IPS DF 19.7 (cell line): ENCODE data around the gene PPP6R2.

Source experiments
- DNase-seq: peaks from one replicate; pipeline ENCODE4 v3.0.0-alpha.2; 2013; ENCODE audit warnings: low read depth, low spot score

The PPP6R2 gene

DNA sequence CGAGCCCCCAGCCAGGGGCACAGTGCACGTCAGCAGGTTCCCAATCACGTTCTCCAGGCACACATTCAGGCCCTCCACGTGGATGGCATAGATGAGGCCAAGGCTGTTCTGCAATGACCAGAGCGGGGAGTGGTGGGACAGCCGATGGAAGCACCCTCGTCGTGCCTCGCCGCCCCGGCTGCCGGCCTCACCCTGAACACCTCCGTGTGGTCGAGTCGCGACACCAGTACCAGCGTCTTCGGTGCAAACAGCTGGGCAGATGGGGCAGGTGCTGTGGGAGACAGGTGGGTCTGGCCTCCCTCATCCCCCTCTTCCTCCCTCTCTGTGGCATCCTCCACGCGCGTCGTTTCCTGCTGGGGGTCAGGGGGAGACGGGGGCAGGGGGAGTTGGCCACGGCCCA, 124.2 kb downstream of the PPP6R2 start:
- DNase-seq = no peak

DNA sequence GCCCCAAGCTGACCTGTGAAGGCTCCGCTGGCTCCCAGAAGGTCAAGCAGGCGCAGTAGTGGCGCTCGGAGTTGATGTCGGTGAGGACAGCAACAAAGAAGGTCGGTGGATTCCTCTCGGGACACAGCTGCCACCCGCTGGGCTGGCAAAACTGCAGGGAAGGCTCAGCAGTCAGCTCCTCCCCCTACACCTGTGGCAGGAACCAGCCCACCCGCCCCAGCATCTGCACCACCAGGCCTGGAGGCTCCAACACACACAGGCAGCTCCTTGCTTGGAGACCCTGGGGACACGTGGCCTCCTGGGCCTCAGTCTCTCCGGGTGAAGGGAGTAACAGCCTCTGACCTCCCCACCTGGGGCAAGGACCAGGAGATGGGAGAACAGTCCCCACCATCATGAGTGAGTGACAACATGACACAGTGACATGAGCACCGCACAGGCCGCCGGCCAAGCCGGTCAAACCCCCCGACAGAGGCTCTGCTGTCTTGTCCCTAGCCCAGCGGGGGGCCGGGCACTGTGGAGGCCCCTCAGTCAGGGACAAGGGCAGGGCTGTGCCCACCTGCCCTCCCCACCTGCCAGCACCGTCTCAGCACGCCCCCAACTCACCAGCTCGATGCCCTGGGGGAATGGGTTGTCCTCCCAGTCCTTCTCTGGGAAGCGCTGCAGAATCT, 124.8 kb downstream of the PPP6R2 start:
- DNase-seq = no peak

DNA sequence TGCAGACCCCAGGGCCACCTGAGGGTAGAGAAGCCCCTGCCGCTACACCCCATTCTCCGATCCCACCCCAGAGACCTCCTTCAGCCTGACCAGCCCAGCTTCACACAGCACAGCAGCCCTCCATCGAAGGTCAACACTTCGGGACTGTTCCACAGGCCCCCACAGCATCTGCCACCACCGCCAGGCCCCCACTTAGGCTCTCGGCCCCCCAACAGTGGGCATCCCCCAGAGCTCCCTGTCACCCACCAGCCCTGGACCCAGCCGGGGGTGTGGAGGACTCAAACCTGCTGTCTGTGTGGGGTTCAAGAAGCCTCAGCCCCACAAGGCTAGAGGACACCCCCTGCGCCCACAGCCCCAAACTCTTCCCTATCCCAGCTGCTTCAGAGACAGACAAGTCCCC, 125.5 kb downstream of the PPP6R2 start:
- DNase-seq = no peak

DNA sequence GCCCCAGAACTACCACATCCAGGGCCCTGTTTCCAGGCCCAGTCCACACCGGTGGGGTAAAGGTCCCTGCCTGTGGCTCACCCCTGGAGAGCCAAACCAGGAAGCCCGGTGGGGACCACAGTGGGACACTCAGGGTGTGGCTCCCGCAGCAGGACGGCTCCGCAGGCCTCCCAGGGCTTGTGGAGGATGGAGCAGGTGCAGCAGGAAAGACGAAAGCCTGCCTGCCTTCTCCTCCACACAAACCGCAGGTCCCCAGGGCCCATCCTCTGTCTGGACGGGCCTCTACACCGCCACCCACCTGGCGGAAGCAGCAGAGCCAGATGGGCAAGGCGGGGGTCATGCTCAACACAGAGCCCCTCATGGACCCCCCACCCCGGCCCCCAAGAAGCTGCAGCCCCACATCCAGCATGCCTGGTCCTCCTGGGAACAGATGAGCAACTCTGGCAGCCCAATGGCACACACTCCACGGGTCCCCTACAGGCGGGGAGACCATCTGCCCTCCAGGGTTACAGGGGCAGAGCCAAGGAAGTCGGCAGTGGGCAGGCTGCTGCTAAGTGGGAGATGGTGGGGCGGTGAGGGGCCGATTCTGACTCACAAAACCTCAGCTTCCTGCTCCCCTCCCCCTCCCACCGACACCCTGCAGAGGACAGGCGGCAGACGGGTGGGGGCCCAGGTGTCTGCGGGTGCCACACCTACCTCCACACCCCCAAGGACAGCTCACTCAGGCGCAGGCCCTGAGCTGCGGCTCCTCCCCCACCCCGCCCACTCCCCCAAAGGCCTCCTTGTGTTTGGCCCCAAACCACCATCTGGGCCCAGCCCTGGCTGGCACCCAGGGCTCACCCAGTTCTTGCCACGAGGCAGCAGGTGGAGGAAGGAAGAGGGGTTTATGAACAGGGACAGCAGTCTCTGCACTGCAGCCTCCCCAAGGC, 126.5 kb downstream of the PPP6R2 start:
- no peak for DNase-seq

DNA sequence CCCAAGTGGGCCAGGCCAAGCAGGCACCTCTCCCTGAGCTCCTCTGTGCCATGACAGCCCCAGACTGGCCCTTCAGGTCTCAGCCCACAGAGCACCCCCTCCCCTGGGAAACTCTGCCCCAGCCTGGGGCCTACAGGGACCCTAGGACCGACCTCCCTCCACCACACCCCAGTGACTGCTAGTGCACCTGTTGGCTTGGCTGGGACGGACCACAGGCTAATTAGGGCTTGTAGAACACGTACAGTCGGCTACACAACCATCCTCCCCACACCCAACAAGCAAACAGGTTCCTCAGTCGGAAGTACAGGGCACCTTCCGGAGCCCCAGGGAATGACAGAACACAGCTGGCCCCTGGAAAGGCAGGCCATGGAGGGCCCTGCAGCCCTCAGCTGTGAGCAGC, 127.4 kb downstream of the PPP6R2 start:
- no peak for DNase-seq

DNA sequence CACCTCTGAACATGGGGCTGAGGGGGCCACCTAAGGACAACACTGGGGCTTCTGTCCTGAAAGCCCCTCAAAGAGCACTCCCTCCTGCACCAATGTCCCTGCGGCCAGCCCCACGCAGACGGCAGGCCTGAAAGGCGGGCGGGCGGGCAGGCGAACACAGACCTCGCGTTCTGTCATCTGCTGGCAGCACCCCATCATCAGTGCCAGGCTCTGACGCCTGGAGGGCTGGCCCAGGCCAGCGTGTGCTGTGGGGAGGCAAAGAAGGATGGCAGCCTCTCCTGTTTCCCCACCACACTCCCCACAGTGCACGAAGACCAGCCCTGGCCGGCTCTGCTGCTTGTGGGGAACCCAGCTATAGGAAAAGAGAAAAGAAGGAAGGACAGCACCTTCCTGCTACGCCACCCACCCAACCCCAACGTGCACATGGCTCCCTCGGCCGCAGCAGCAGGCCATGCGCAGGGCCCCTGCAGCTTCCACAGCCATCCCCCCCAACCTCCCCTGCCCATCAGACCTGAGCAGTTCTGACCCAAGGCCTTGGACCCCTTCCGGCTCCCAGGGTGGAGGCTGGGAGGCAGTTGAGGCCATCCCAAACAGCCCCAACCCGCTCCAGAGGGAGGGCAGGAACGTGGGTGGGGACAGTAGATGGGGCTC, 128.2 kb downstream of the PPP6R2 start:
- no peak for DNase-seq

DNA sequence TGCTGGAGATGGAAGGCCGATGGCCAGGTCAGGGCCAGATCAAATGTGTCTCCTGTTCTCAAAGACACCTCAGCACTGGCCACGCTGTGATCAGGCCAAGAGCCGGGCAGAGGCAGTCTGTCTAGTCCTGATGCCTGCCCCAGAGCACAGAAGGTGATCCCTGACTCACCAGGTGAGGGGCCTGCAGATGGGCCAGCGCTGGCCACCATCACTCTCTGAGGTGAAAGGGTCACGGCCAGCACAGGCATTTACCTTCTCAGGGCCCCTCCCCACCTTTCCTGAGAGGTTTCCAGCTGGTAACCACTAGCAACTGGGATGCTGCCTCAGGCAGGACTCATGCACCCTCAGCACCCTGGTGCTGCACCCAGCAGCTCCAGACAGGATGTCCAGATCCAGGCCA, 128.8 kb downstream of the PPP6R2 start:
- no peak for DNase-seq

DNA sequence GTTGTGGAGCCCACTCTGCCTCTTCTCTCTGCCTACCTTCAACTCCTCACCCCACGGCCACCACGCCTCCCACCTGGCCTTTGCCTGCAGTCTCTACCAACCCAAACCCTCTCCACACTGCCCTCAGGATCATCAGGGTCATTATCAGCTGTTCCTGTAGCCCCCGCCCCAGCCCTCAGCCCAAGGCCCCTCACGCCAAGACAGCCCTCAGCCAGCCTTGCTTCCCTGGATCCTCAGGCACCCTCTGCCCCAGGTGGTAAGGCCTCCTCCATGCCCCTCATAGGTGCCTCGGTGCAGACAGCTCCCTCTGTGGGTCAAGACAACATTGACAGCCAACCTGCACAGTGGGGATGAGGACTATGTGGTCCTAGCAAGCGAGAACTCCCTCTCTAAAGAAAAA, 130.0 kb downstream of the PPP6R2 start:
- DNase-seq = no peak

DNA sequence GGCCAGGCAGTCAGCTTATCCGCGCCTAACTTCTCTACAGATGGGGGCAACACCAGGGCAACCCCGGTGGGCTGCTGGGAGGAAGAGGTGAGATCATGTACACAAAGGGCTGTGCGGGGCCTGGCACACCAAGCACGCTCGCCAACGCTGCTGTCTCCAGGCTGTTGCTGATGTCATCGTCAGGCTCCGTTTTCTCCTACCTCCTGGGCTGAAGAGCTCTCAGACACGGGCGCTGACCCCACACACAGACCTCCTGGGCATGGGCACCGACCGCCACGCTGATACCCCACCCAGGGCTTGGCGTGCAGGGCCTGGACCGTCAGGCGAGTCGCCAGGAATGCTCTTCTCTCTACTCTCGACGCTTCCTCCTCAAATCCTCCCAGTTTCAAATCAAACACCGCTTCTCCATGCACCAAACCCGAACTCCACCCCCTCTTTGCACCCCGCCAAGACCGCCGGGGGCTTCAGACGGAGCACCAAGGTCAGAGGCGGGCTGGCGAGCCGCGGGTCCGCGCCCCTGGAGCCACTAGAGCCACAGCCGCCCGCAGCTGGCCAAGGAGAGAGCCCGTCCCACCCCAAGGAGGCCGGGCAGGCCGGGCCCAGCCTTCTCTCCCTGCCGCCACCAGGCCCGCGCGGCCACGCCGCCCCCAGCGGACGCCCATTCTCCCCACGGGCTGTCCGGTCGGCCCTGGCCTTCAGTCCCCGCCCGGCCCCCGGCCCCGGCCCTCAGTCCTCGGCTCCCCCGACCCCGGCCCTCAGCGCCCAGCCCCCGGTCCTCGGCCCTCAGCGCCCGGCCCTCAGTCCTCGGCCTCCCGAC, 130.9 kb downstream of the PPP6R2 start:
- DNase-seq = no peak

DNA sequence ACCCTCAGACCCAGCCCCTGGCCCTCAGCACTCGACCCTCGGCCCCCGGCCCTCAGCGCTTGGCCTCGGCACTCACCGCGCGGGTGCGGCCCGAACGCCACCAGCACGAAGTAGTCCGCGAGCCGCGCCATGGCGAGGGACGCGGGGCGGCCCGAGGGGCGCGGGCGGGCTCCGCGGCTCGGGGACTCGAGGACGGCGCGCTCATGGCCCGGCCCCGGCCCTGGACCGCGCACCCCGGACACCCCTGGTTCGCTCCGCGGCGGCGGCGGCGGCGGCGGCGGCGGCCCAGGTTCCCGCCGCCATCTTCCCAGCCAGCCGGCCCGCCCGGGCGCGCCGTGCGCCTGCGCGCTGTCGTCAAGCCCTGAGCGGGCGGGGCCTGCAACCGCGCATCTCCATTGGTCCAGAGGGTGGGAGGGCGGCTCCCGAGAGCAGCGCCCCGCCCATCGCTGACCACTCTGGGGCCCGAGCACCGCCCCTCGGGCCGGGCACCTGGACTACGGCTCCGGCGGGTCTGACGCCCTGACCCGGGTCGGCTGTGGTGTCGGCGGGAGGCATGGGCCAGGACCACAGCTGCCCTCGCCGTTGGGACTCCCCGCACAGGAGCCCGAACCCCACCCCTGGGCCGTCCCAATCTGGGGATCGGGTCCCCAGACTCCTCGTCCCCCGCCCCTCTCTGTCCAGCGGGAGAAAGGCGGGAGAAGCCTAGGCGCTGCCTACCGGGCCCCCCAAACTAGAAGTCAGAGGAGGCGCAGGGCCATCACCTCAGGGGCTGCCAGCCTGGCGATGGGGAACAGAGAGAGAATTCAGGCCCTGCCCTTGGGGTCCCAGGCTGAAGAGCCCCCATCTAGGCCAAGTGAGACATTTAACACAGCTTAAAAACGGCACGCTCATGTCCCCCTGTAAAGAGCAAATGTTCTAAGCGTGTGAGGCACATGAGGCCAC, 131.9 kb downstream of the PPP6R2 start, which contains the start of gene SBF1:
Gene SBF1, minus strand, starts transcription at position 326 of the 942 bp plus-strand sequence. Its CDS starts 195 bp downstream, at position 131.
- peak; percentile 38 for DNase-seq

DNA sequence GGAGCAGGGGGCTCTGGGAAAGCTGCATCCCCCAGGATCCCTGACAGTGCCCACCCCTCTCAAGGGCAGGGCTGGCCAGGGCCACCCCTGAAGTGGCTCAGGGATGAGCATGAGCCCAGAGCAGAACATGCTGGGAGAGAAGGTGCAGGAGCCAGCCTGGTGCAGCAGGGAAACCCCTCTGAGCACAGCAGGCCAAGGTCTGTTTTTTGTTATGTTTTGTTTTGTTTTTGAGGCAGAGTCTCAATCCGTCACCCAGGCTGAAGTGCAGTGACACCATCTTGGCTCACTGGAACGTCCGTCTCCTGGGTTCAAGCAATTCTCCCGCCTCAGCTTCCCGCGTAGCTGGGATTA, 132.5 kb downstream of the PPP6R2 start:
- no peak for DNase-seq

DNA sequence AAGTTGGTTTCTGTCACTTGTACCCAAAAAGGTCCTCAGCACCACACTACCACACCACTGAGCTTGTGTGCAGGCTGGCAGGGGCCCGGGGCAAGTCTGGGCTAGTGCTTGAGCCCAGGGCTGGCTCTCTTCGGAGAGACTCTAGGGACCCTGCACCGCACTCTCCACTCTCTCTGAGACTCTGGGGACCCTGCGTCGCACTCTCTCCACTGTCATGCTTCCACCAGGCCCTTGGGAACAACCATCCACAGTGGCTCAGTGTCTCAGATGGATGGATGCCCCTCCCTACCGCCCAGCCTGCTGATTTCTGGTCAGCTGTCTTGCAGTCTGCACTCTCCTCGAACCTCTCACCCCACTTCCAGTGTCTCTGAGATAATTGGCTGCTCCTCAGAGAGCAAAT, 133.7 kb downstream of the PPP6R2 start:
- no peak for DNase-seq

DNA sequence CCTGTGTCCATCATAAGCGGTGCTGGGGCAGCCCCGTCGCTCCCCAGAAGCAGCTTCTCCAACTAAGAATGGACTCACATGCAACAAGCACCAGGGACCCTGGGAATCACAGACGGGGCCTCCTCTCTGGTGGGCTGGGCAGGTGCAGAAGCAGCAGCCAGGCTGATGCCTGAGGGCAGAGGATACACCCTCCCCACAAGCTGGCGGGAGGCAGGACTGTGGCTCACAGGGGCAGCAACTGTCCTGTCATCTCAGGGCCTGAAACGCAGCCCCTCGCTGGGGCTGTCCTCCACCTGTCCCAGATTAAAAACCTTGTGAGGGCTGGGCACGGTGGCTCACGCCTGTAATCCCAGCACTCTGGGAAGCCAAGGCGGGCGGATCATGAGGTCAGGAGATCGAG, 134.8 kb downstream of the PPP6R2 start:
- DNase-seq = no peak

DNA sequence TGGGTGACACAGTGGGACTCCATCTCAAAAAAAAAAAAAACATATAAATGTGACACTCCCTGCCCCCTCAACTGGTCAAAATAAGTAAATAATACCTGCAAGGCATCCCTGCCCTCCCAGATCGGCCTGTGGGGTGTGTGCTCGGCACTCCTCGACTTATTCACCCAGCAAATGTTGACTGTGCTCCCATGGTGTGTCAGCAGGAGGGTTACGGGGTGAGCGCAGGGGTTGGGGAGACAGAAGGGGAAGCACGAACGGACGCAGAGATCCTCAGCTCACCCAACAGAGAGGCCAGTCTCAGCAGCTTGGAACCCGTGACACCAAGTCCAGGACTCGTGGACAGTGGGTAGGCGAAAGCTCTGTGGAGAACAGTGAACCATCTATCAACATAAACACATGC, 136.6 kb downstream of the PPP6R2 start:
- DNase-seq = no peak

DNA sequence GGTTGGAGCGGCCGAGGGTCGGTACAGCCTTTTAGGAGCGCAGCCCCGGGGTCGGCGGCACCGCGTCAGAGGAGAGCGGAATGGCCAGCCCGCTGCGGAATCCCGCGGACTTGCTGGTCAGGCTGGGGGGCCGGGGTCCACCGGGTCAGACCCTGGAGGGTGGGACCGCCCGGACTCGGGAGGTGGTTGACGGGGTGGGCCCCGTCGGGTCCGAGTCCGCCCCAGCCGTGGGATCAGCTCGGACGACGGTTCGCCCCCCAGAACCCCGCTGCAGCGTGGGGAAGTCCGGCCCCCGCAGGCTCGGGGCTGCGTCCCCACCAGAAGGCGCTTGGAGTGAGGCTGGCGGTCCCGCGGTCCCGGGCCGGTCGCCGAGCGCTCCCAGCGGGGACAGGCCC, 137.9 kb downstream of the PPP6R2 start:
- no peak for DNase-seq

DNA sequence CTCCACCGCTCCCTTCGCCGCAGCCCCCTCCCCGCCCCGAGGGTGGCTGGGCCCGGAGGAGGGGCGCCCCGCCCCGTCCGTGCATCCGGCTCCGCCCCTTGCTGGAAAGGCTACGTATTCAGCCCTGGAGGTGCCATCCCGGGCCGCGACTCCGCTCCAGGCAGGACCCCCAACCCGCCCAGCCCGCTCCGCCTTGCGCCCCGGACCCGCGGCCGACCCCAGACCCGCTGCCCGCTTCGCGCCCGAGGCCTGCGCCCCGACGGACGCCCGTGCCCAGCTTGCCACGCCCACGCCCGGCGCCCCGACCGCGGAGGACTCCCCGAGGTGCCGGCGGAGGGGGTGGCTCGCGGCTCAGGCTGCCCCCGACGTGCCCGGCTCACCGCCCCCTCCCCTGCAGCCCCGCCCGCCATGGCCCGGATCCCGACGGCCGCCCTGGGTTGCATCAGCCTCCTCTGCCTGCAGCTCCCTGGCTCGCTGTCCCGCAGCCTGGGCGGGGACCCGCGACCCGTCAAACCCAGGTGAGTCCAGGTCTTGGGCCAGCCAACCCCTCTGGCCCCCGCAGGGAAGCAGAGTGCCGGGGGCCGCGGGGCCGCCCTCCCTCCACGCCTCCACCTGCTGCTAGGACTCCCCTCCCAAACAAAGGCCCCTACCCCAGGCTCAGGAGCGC, 138.4 kb downstream of the PPP6R2 start, which contains the start of gene ADM2:
Gene ADM2, plus strand, starts transcription at position 104 of the 667 bp plus-strand sequence. Its CDS starts 305 bp downstream, at position 409.
- DNase-seq = no peak

DNA sequence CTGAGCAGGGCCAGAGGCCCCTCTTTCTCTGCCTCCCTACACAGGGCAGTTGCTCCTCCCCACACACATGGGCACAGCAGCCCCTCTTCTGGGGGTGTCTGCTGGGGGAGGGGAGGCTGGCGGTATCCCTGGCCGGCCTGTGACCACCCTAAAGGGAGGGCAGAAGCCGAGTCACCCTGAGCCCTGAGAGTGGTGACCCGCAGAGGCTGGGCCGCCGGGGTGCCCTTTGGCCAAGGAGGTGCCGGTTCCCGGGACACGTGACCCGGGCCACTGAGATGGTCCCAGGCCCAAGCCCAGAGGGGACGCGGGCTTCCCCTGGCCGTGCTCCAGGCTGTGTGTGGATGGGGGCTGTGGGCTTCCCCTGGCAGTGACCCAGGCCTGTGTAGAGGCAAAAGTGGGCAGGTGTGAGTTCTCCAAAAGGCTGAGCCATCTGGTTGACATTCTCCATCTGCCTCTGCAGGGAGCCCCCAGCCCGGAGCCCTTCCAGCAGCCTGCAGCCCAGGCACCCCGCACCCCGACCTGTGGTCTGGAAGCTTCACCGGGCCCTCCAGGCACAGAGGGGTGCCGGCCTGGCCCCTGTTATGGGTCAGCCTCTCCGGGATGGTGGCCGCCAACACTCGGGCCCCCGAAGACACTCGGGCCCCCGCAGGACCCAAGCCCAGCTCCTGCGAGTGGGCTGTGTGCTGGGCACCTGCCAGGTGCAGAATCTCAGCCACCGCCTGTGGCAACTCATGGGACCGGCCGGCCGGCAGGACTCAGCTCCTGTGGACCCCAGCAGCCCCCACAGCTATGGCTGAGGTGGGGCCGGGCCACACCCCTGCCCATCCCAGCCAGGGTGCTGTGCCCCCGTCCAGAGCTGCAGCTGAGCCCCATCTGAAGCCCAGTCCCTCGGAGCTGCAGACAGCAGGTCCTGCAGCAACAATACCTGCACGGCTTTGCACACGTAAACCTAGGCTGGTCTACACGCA, 139.3 kb downstream of the PPP6R2 start:
- no peak for DNase-seq

DNA sequence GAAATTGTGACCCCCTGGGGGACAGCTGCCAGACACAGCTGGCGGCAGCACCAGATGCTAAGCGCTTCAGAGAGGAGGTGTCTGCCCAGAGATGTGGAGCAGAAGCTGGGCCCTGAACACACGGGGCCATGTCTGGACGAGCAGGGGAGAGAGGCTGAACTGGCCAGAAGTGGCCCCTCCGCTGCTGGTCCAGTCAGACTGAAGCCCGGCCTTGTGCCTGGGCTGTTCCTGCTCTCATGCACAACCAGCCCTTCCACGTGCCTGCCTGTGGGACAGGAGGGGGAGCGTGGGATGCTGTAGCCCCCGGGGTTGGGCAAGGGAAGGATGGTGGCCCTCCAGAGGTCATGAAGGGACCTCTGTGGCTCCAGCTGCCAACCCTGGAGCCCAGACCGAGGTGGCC, 140.0 kb downstream of the PPP6R2 start:
- no peak for DNase-seq

DNA sequence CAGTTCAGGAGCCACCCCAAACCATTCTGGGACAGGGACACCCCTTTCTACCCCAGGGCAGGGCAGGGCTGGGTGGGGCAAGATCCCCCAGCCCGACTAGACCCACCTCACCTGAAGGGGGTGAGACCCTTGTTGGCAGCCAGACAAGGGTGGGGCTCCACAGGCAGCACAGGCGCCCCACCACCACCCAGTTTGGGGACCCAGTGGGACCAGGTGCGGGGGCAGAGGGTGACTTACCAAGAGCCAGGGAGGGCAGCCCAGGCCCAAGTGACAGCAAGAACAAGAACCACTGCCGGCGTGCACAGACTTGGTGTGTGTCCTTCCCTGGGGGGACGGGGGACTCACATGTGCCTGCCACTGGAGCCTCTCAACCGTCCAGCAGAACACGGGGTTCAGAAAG, 140.4 kb downstream of the PPP6R2 start:
- no peak for DNase-seq
